Measurements from ENCODE around the gene ENTPD8.
"Not testable (repeated sequence)": the region's sequence is repeated elsewhere in the genome, so short reads cannot be mapped to it uniquely, and the experiment has no call there.

The ENTPD8 gene

DNA sequence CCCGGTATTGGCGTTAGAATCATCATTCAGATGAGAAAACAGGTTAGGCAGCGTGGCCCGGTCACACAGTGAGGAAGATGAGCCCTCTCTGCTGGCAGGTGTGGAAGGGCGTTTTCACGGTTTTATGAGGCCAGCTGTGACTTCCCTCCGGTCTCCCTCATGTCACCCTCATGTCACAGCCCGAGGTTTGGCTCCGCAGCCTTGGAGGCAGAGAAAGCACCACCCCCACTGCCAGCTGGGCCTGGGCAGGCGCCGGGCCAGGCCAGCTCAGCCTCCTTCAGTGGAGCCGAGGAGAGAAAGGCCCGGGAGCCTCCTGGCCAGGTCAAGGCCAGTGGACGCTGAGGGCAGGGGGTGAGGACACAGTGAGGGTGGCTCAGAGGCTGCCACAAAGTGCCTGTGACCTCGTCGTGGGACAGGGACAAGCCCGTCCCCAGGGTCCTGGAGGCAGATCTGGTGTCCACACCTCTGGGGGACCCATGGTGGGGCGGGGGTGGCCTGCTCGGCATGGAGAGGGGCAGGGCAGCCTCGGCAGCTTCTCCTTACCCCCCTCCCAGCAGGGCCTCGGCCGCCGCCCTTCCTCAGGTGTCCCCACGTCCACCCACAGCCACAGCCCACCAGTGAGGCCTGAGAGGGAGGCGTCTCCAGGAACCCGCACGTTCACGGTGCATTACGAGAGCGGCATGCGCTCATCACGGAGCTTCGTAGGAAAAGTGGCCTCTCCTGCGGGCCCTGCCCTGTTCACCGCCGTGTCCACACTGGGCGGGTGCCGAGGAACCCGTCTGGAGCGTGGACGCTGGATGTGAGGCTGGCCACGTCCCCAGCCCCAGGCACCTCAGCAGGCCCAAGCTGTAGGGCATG is 50.4 kb downstream of the ENTPD8 start:
- no peak for DNase-seq

GRCh38 chr9:137389428-137389746 is 51.8 kb downstream of the ENTPD8 start:
- DNase-seq = no peak

DNA sequence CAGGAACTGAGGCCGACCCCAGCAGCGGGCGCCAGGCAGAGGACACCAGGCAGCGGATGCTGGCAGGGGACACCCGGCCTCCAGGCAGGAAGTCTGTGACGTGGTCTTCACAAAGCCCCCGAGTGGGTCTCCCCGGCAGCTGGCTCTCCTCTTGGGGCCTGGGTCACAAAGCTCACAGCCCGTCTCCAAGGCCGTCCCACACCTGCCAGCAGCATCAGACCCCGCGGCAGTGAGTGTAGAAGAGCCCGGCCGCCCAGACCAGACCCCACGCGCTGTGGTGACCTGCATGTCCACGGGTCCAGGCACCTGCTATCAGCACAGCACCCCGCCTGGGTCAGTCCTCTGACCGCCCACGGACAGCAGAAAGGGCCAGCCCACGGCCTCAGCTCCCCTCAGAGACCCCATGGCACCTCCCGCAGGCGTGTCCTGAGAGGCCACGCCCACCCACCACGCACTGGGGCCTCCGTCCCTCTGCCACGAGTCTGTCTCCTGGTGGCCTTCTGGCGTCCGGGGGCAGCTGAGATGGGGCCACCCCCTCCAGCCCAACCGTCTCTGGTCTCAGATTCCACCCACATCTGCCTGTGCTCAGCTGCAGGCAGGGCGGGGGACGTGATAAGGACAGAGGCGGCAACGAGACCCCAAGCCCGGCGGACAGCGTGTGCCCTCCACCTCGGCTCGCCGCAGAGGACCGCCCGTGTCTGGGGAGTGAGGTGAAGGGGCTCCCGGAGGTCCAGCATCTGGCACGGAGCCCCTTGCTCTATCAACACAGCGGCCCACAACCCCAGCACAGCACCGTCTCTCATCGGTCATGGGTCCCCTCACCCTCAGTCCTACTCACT is 52.3 kb downstream of the ENTPD8 start:
- DNase-seq = no peak

- DNase-seq = no peak
Measured at GRCh38 chr9:137387891-137388560, 53.1 kb downstream of the ENTPD8 start.

- DNase-seq = peak; percentile 45
Measured at GRCh38 chr9:137387114-137387890, 53.9 kb downstream of the ENTPD8 start.

- not testable (repeated sequence) for DNase-seq
Measured at GRCh38 chr9:137386507-137387113, 54.5 kb downstream of the ENTPD8 start.

DNA sequence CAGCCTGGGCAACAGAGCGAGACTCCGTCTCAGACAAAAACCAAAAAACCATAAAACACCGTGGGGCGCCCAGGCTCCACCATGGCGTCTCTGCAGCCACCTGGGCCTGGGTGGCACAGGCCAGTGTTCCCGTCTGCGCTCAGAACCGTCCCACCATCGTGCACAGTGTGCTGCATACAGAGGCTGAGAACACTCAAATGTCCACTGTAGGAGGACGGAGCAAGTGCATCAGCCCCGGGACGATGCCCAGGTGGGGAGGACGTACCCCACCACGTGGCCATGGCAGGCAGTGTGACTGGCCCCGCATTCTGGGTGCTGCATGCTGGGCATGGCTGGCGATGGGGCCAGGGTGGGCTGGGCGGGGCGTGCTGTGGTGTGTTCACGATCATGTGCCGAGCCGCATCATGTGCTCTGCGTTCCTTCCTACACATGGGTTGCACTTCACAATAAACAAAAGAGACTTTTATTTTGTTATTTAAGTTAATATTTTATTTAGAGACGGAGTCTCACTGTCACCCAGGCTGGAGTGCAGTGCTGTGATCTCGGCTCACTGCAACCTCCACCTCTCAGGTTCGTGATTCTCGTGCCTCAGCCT is 56.0 kb downstream of the ENTPD8 start:
- DNase-seq = no peak

Data from activated effector memory CD4-positive, alpha-beta T cell treated with Interleukin-2 at 50 U/mL for 16 hours (primary cell).